Activated T-cell treated with anti-CD3 and anti-CD28 coated beads for 48 hours (primary cell): Measurements from ENCODE around the gene TSTD1.
"Not testable (repeated sequence)": the region's sequence is repeated elsewhere in the genome, so short reads cannot be mapped to it uniquely, and the experiment has no call there.

Source experiments
- DNase-seq: peaks from one replicate; pipeline ENCODE4 v3.0.0-alpha.2; 2020; ENCODE audit warnings: low read depth

Gene TSTD1

GRCh38 chr1:161068306-161069234 lies 29.8 kb upstream of the TSTD1 start:
- DNase-seq, result peak; percentile 76

- no peak for DNase-seq
Measured at GRCh38 chr1:161066694-161067093, 27.9 kb upstream of the TSTD1 start.

DNA sequence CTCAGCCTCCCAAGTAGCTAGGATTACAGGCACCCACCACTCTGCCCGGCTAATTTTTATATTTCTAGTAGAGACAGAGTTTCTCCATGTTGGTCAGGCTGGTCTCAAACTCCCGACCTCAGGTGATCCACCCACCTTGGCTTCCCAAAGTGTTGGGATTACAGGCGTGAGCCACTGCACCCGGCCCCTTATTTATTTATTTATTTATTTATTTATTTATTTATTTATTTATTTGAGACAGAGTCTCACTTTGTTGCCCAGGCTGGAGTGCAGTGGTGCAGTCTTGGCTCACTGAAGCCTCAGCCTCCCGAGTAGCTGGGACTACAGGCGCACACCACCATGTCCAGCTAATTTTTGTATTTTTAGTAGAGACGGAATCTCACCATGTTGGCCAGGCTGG lies 26.9 kb upstream of the TSTD1 start:
- DNase-seq, result not testable (repeated sequence)

- not testable (repeated sequence) for DNase-seq
Measured at GRCh38 chr1:161063936-161064335, 25.2 kb upstream of the TSTD1 start.

DNA sequence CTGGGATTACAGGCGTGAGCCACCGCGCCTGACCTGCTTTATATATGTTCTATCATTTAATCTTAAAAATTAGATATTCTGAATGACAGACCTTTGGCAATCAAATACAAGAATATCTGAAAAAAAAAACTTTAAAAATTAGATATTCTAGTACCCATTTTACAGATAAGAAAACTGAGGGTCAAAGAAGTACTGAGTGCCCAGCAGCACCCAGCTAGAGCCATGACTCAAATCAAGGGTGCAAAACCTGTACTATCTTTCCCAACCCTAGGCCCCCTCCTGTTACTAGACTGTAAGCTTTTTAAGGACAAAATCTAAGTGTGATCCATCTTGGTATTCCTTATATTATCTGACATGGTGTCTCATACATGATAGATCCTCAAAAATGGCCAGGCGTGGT lies 22.7 kb upstream of the TSTD1 start:
- DNase-seq, result no peak

DNA sequence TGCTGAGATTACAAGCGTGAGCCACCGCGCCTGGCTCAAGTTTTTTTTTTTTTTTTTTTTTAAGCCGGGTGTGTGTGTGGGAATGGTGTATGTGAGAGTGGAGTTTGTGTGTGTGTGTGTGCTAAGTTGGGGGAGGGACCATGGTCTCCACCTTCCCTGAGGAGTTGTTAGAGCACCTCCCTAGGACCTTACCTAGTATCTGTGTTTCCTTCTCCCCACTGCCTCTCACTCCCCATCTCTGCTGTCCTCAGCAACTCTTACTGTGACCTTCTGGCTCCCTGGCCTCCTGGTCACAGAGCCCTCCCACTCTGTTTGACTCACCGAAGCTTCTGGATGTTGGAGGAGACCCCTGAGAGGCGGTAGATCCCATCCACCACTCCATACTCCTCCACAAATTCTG lies 20.5 kb upstream of the TSTD1 start:
- no peak for DNase-seq

DNA sequence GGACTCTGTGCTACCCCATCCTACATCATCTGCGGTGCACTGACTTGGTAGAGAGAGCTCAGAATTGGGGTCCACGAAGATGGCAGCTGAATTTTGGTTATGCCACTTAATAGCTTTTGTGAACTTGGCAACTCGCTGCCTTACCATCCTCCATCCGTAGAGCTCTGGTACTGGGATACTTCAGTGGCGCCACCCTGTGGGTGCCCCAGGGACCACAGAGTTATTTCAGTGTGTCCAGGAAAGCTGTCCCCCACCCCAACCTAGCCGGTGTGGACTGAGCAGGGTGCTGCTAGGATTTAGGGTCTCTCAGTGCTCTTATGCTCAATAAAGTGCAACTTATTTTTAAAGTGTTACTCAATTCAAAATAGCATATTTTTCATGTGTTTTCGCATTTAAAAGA lies 16.0 kb upstream of the TSTD1 start:
- DNase-seq, result no peak

- DNase-seq, result no peak
Measured at GRCh38 chr1:161054232-161054631, 15.5 kb upstream of the TSTD1 start.

DNA sequence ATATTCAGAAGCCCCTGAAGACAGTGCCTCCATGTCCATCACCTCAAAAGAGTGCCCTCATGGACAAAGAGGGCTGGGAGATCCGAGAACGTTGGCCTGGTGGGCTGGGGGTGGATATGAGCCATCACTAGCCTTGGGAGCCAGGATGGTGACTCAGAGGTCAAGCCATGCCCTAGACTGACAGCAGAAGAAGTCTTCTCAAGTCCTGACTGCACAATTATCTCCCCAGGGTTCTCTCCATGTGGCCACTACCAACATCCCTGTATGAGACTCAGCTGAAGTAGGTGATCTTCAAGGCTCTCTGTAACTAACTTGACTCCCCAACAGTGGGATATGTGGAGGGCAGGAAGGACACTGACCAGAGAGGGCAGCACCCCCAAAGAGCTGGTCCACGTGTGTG lies 14.1 kb upstream of the TSTD1 start:
- no peak for DNase-seq

GRCh38 chr1:161051219-161051618 lies 12.5 kb upstream of the TSTD1 start:
- DNase-seq, result no peak

DNA sequence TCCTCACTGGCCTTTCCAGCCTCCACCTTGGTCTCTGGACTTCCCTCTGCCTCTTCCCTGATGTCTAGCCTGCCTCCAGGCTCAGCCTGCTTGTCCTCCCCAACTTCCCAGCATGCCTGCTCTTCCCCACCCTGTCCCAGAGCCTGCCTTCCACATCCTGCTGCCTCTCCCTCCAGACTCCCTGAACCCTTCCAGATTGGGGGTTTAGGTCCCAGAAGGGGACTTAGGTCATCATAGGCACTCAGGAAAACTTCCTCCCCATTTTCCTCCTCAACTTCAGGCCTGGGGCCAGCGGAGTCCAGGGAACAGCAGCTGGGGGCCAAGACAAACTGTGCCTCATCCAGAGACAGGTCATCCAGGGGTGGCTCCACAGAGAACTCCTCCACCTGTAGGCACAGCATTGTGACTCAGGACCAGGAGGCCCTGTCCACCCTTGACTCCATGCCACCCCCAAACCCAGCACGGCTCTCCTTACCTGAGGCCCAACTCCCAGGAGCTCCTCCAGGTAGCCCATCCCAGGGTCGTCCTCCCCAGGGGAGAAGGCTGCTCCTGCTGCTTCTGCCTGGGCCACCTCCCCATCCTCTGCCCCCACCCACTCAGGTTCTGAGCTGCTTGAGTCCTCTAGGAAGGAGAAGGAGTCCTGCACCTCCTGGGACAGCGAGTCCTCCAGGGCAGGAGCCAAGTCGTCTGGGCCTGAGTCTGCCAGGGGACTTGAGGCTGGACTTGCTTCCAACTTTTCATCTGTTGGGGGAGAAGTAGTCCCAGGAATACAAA lies 10.4 kb upstream of the TSTD1 start:
- DNase-seq, result no peak

- no peak for DNase-seq
Measured at GRCh38 chr1:161047436-161048420, 9.0 kb upstream of the TSTD1 start.

- DNase-seq, result no peak
Measured at GRCh38 chr1:161046605-161047228, 8.0 kb upstream of the TSTD1 start.

DNA sequence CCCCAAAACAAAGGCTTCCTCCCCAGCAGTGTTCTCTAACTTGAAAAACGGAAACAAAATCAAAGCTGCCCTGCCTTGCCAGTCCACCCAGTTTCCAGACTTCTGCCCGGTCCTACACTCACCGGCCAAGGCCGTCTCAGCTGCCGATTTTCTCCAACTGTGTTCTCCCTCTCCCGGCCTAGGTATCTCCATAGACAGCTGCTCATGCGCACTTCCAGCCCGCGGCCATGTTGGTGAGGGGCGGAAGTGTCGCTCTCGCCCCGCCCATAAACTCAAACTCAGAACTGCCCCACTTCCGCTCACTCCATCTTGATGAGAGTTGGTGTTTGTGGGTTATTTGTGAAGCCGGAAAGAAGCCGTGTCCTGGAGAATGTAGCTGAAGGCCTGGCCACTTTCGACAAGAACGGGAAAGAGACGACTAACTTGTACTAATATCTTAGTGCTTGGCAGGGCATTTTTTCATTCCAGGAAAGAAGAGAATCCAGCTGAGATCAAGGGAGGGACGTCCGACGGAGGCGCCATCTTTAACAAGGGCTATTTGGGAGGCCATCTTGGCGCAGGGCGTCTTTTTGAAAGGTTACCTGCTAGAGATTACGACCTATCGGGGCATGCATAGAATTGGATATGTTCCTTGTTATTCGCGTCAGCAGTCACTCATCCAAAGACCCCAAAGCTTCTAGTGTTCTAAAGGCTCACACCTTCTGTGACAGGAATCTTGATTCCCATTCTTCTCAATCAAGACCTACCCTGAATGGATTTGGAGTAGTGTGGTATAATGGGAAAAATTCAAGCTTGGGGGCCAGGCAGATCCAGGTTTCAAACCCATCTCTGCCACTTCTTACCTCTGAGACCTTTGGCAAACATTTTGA lies 7.2 kb upstream of the TSTD1 start, which contains the start of gene USF1:
Gene USF1, minus strand, starts transcription at position 242 of the 869 bp plus-strand sequence. CDS start 2,702 bp downstream, outside the sequence.
- DNase-seq, result peak; percentile 90

GRCh38 chr1:161044908-161045735 lies 6.4 kb upstream of the TSTD1 start:
- DNase-seq, result peak; percentile 49

DNA sequence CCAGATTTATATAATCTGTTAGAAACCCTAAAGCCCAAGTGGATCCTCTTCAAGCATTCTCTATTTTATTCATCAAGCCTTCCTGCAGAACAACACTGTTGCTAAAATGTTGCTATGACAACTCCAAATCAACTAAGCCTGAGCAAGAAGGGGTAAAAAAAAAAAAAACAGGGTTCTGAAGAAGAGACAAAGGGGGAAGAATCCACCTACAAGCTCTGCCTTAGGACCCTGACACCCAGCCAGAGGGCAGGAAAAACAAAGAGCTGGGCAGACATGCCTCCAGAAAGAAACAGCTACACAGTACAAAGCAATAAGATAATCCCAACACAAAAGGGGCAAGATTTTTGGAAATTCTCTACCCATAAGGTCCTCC lies 5.8 kb upstream of the TSTD1 start:
- no peak for DNase-seq

DNA sequence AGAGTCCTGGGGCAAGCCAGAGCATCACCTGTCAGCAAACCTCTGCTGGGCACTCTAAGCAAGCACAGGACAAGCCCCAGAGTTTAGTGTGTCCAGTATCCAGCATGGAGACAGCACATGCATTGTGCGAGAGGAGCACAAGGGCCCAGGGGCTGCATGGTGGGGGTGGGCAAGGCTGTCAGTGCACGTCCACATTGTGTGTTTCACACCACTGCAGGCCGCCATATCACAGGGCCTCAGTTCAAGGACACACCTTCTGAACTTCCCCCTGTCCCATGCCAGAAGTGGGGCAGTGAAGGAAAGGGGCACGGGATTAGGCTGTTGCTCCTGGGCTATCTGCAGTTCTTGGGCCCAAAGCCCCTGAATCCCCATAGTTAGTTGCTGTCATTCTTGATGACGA lies 782 bp upstream of the TSTD1 start:
- no peak for DNase-seq

DNA sequence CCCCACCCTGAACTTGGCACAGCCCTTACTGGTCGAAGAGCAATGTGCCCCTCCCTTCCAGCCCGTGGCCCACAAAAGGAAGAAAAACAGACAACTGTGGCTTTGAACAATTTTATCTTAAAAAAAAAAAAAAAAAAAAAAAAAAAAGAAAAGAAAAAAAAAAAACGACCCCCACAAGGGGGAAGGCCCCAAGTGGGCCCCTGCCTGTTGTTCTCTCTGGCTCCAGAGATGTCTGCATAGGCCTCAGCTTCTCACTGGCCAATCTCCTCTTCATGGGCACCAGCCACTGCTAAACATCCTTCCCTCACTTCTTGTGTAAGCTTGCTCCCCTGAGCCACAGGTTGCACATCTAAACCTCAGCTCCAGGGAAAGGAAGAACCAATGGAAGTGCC lies 386 bp upstream of the TSTD1 start:
- DNase-seq, result no peak
